Mesenchymal stem cell (in vitro differentiated cells and primary cell): ENCODE results near the gene SPINK8. TPM values are rescaled to one million over a fixed set of nuclear protein-coding genes. Genes with fewer than 3 reads are reported as not detected.

Experiments used
- DNase-seq: peaks from one replicate; pipeline ENCODE4 v3.0.0-alpha.2; 2013
- H2AFZ ChIP-seq: one replicate; pipeline ENCODE4 v1.6.1; 2013; ENCODE audit warnings: low read depth, mild to moderate bottlenecking, control low read depth, inconsistent platforms, low read length, moderate library complexity
- H2AK5ac ChIP-seq: 2 replicates; pipeline ENCODE4 v1.6.1; 2013; ENCODE audit warnings: low read length, moderate library complexity, mild to moderate bottlenecking, inconsistent platforms; ENCODE audit not compliant: severe bottlenecking
- H2BK120ac ChIP-seq: one replicate; pipeline ENCODE4 v1.6.1; 2013; ENCODE audit warnings: low read depth, mild to moderate bottlenecking, inconsistent platforms, low read length, moderate library complexity
- H2BK12ac ChIP-seq, 2 experiments: one replicate each; pipeline ENCODE4 v1.6.1; 2013; ENCODE audit warnings: inconsistent platforms in 2 of 2, low read length in 2 of 2, mild to moderate bottlenecking in 2 of 2, moderate library complexity in 2 of 2, control low read depth in 1 of 2
- H2BK15ac ChIP-seq: one replicate; pipeline ENCODE4 v1.6.1; 2013; ENCODE audit warnings: mild to moderate bottlenecking, low read depth, inconsistent platforms; ENCODE audit not compliant: poor library complexity, severe bottlenecking
- H2BK5ac ChIP-seq: 2 replicates; pipeline ENCODE4 v1.6.1; 2013; ENCODE audit warnings: low read depth, mild to moderate bottlenecking, low read length, control low read depth, inconsistent platforms; ENCODE audit not compliant: poor library complexity, severe bottlenecking
- H3K14ac ChIP-seq, 2 experiments: one replicate each; pipeline ENCODE4 v1.6.1; 2013; ENCODE audit warnings: inconsistent platforms in 2 of 2, low read length in 2 of 2, control low read depth in 1 of 2, mild to moderate bottlenecking in 1 of 2, moderate library complexity in 1 of 2
- H3K18ac ChIP-seq, 2 experiments: one replicate each; pipeline ENCODE4 v1.6.1; 2013; ENCODE audit warnings: inconsistent platforms in 2 of 2, low read length in 2 of 2, control low read depth in 1 of 2, low read depth in 1 of 2, mild to moderate bottlenecking in 1 of 2
- H3K23ac ChIP-seq, 2 experiments: one replicate each; pipeline ENCODE4 v1.6.1; 2013; ENCODE audit warnings: inconsistent platforms in 2 of 2, low read length in 2 of 2, mild to moderate bottlenecking in 2 of 2, moderate library complexity in 2 of 2, control low read depth in 1 of 2
- H3K27ac ChIP-seq: 2 replicates; pipeline ENCODE4 v1.5.1; 2013; ENCODE audit warnings: mild to moderate bottlenecking, moderate library complexity, low read length, control low read depth, inconsistent platforms; ENCODE audit not compliant: poor library complexity, severe bottlenecking
- H3K27me3 ChIP-seq, 2 experiments: 2 replicates each; pipeline versions ENCODE4 v1.6.1 to v1.7.0; 2013; ENCODE audit warnings: low read length in 2 of 2, mild to moderate bottlenecking in 2 of 2, moderate library complexity in 2 of 2, control low read depth in 1 of 2, inconsistent platforms in 1 of 2; ENCODE audit not compliant: control insufficient read depth in 1 of 2, insufficient read depth in 1 of 2
- H3K36me3 ChIP-seq, 2 experiments: 2 replicates each; pipeline versions ENCODE4 v1.6.1 to v1.7.0; 2013; ENCODE audit warnings: low read length in 2 of 2, control low read depth in 1 of 2, inconsistent platforms in 1 of 2, low read depth in 1 of 2, mild to moderate bottlenecking in 1 of 2; ENCODE audit not compliant: insufficient read depth in 2 of 2, control insufficient read depth in 1 of 2
- H3K4ac ChIP-seq, 2 experiments: one replicate each; pipeline ENCODE4 v1.6.1; 2013; ENCODE audit warnings: inconsistent platforms in 2 of 2, low read length in 2 of 2, mild to moderate bottlenecking in 2 of 2, moderate library complexity in 2 of 2, control low read depth in 1 of 2, low read depth in 1 of 2
- H3K4me1 ChIP-seq: 2 replicates; pipeline ENCODE4 v1.6.1; 2013; ENCODE audit warnings: low read depth, low read length, control low read depth; ENCODE audit not compliant: control insufficient read depth, insufficient read depth
- H3K4me2 ChIP-seq: 2 replicates; pipeline ENCODE4 v1.6.1; 2013; ENCODE audit warnings: low read length, mild to moderate bottlenecking, inconsistent platforms; ENCODE audit not compliant: poor library complexity, severe bottlenecking
- H3K4me3 ChIP-seq, 2 experiments: 2 replicates each; pipeline versions ENCODE4 v1.5.1 to v1.7.0; 2013; ENCODE audit warnings: low read length in 2 of 2, mild to moderate bottlenecking in 2 of 2, control low read depth in 1 of 2, low read depth in 1 of 2; ENCODE audit not compliant: insufficient read depth in 1 of 2
- H3K79me1 ChIP-seq: replicated peaks from 2 replicates; pipeline ENCODE4 v1.6.1; 2013; ENCODE audit warnings: mild to moderate bottlenecking, control low read depth, low read length, inconsistent platforms; ENCODE audit not compliant: poor library complexity, severe bottlenecking
- H3K9ac ChIP-seq: 2 replicates; pipeline ENCODE4 v1.7.0; 2013; ENCODE audit warnings: mild to moderate bottlenecking, low read length, moderate library complexity
- H3K9me3 ChIP-seq: 2 replicates; pipeline ENCODE4 v1.7.0; 2013; ENCODE audit warnings: mild to moderate bottlenecking, low read length; ENCODE audit not compliant: control insufficient read depth
- H4K8ac ChIP-seq: one replicate; pipeline ENCODE4 v1.6.1; 2013; ENCODE audit warnings: inconsistent platforms, mild to moderate bottlenecking, low read length, moderate library complexity
- H4K91ac ChIP-seq: one replicate; pipeline ENCODE4 v1.6.1; 2013; ENCODE audit warnings: mild to moderate bottlenecking, low read length, inconsistent platforms
- whole genome bisulfite sequencing: methylation state at CpG from one replicate; pipeline ENCODE4 v1.1.7; 2013; ENCODE audit warnings: mixed read lengths; 5-methylcytosine and 5-hydroxymethylcytosine counted together
- small RNA-seq: library from polyadenylated mRNA; stranded (forward); fragments of <200 nt; extraction: miRNeasy Mini kit (QIAGEN cat#:217004); gene quantifications from one replicate; pipeline ENCODE3, GENCODE V24; 2013; ENCODE audit warnings: low read depth

SPINK8 gene

GRCh38 chr3:48267782-48268181, 65.7 kb downstream of the SPINK8 start:
- Histone ChIP-seq H3K9me3 (no peaks in the 10 kb centered on the region), H2BK12ac (no peak overlapping the region), H3K4me2 (no peak overlapping the region), H3K4me3 (no peak overlapping the region), H3K36me3 (peaks cover 25 to 28% of the 10 kb centered on the region in 2 experiments), H3K27ac (no peak overlapping the region), H4K91ac (no peak overlapping the region), H3K23ac (no peak overlapping the region), H3K18ac (no peak overlapping the region), H2BK5ac (no peak overlapping the region), H3K27me3 (no peaks in the 10 kb centered on the region), H3K9ac (no peak overlapping the region), H3K4me1 (no peaks in the 10 kb centered on the region), H2BK15ac (no peak overlapping the region), H2BK120ac (no peak overlapping the region), H3K4ac (no peak overlapping the region), H2AFZ (no peak overlapping the region), H3K14ac (no peak overlapping the region), H3K79me1 (no peaks in the 10 kb centered on the region), H2AK5ac (no peak overlapping the region), H4K8ac (no peak overlapping the region)
- 97% methylated on average over 2 of the region's 2 CpGs for WGBS
- no peak for DNase-seq

- no peak overlapping the region for H3K9ac ChIP-seq
- no peak overlapping the region for H3K23ac ChIP-seq
- H3K27ac ChIP-seq: no peak overlapping the region
- H4K91ac ChIP-seq: no peak overlapping the region
- no peak overlapping the region for H3K4me2 ChIP-seq
- H3K4me1 ChIP-seq: no peaks in the 10 kb centered on the region
- no peaks in the 10 kb centered on the region for H3K27me3 ChIP-seq
- no peak overlapping the region for H3K14ac ChIP-seq
- H2BK5ac ChIP-seq: no peak overlapping the region
- no peak overlapping the region for H3K18ac ChIP-seq
- no peak overlapping the region for H3K4me3 ChIP-seq
- H2AFZ ChIP-seq: no peak overlapping the region
- no peak overlapping the region for H2BK120ac ChIP-seq
- H3K36me3 ChIP-seq: peaks cover 7 to 45% of the 10 kb centered on the region in 2 experiments
- no peak overlapping the region for H4K8ac ChIP-seq
- WGBS: 100% methylated on average over 1 of the region's 1 CpG
- no peaks in the 10 kb centered on the region for H3K9me3 ChIP-seq
- DNase-seq: no peak
- no peak overlapping the region for H3K4ac ChIP-seq
- H2BK15ac ChIP-seq: no peak overlapping the region
- no peak overlapping the region for H2BK12ac ChIP-seq
- H2AK5ac ChIP-seq: no peak overlapping the region
- peaks cover 10% of the 10 kb centered on the region for H3K79me1 ChIP-seq
Observed at GRCh38 chr3:48258530-48258929, 74.9 kb downstream of the SPINK8 start.

Small RNA genes lying within 50 kb of the gene (small RNA-seq; reads per million reads assigned to genes)
- 2.3 reads per million for gene MIR2115
- gene RF00019: not detected
- not detected for gene RN7SL321P
